H1 (cell line): ENCODE measurements around the gene ZHX3. TPM values are rescaled to one million over a fixed set of nuclear protein-coding genes. Genes with fewer than 3 reads are reported as not detected.

Source experiments
- EGR1 ChIP-seq: IDR thresholded peaks from 2 replicates; pipeline ENCODE4 v1.6.1; 2011; ENCODE audit warnings: low read depth, low read length, borderline replicate concordance
- RBBP5 ChIP-seq: IDR thresholded peaks from 2 replicates; pipeline ENCODE4 v1.7.1; 2012; ENCODE audit warnings: low read depth, mild to moderate bottlenecking, inconsistent platforms, low read length, moderate library complexity, borderline replicate concordance
- RNF2 ChIP-seq: fragments of 200-900, 300-1000 bp; sonication (generic); IDR thresholded peaks from 2 replicates; pipeline ENCODE4 v1.7.1; 2016; ENCODE audit warnings: borderline replicate concordance, low read depth, mild to moderate bottlenecking, antibody characterized with exemption, low read length; ENCODE audit not compliant: poor library complexity, severe bottlenecking; ENCODE audit errors: missing control alignments
- SP1 ChIP-seq: IDR thresholded peaks from 2 replicates; pipeline ENCODE4 v1.6.1; 2011; ENCODE audit warnings: low read depth, low read length
- polyA plus RNA-seq, 7 experiments: library from polyadenylated mRNA; depleted of rRNA in 3 of 7; stranded (reverse) in 5 of 7; unstranded in 2 of 7; fragments of >200 nt in 5 of 7; fragments of 200-250 nt in 2 of 7; gene quantifications; 1 replicate in 5 of 7; 2 replicates in 1 of 7; 4 replicates in 1 of 7; pipeline versions ENCODE4 v1.2.1 to v1.2.3, GENCODE V29; 2011 to 2013; ENCODE audit warnings: missing spikeins in 2 of 7, mixed read lengths in 2 of 7
- total RNA-seq: library from RNA; stranded (reverse); fragmentation: NEBNext Ultra II Directional; extraction: Animal tissue kit (Norgen Biotek cat#: 25700); gene quantifications from 2 replicates; pipeline ENCODE4 v1.2.1, GENCODE V29; 2021

Gene ZHX3
- total and polyA plus RNA-seq, 2 of the 8 experiments (the other 6 are each of a cell fraction or from before 2014, with no cell fraction given), result 1.00 to 7.8 TPM

GRCh38 chr20:41142245-41142644, 175.3 kb downstream of the ZHX3 start (continued):
- no peak for TF ChIP-seq RBBP5
- no peak for TF ChIP-seq RNF2
- TF ChIP-seq SP1, result no peak
- no peak for TF ChIP-seq EGR1
- TF ChIP-seq, all 59 proteins: peak for 0
